GM10847 (cell line): Measurements from ENCODE around the gene CHST11.

Experiments used
- POLR2A ChIP-seq: IDR thresholded peaks from 2 replicates; pipeline ENCODE4 v1.6.1; 2011; ENCODE audit not compliant: insufficient read length; ENCODE audit errors: extremely low read depth

CHST11 gene

GRCh38 chr12:104422441-104422840, 34.3 kb upstream of the CHST11 start:
- no peak for TF ChIP-seq POLR2A

- TF ChIP-seq POLR2A: no peak
Observed at GRCh38 chr12:104423273-104423672, 33.5 kb upstream of the CHST11 start.

- TF ChIP-seq POLR2A: no peak
Observed at GRCh38 chr12:104423809-104424208, 32.9 kb upstream of the CHST11 start.

- TF ChIP-seq POLR2A: no peak
Observed at GRCh38 chr12:104424955-104425354, 31.8 kb upstream of the CHST11 start.

GRCh38 chr12:104425614-104426013, 31.1 kb upstream of the CHST11 start:
- no peak for TF ChIP-seq POLR2A

- no peak for TF ChIP-seq POLR2A
Observed at GRCh38 chr12:104426926-104427546, 29.7 kb upstream of the CHST11 start.

GRCh38 chr12:104427547-104427938, 29.2 kb upstream of the CHST11 start:
- no peak for TF ChIP-seq POLR2A

GRCh38 chr12:104433061-104433460, 23.7 kb upstream of the CHST11 start:
- TF ChIP-seq POLR2A: no peak

GRCh38 chr12:104434129-104434528, 22.6 kb upstream of the CHST11 start:
- no peak for TF ChIP-seq POLR2A

- TF ChIP-seq POLR2A: no peak
Observed at GRCh38 chr12:104435175-104435574, 21.6 kb upstream of the CHST11 start.

GRCh38 chr12:104435765-104436164, 21.0 kb upstream of the CHST11 start:
- no peak for TF ChIP-seq POLR2A

- TF ChIP-seq POLR2A: no peak
Observed at GRCh38 chr12:104436790-104437189, 20.0 kb upstream of the CHST11 start.

- no peak for TF ChIP-seq POLR2A
Observed at GRCh38 chr12:104438134-104438533, 18.6 kb upstream of the CHST11 start.

GRCh38 chr12:104439137-104439536, 17.6 kb upstream of the CHST11 start:
- TF ChIP-seq POLR2A: no peak

GRCh38 chr12:104443008-104443407, 13.7 kb upstream of the CHST11 start:
- no peak for TF ChIP-seq POLR2A

GRCh38 chr12:104446646-104447421, 9.9 kb upstream of the CHST11 start:
- TF ChIP-seq POLR2A: no peak

GRCh38 chr12:104448031-104448430, 8.7 kb upstream of the CHST11 start:
- no peak for TF ChIP-seq POLR2A
